IPS-18c (cell line): Measurements from ENCODE around the gene TNRC6B.

Experiments
- H3K4me3 ChIP-seq: 2 replicates; pipeline ENCODE4 v1.7.0; 2013; ENCODE audit warnings: low read depth, mild to moderate bottlenecking, low read length, moderate library complexity; ENCODE audit not compliant: insufficient read depth
- H3K9me3 ChIP-seq: one replicate; pipeline ENCODE4 v1.6.1; 2013; ENCODE audit warnings: mild to moderate bottlenecking, low read length, moderate library complexity; ENCODE audit not compliant: control insufficient read depth, insufficient read depth

Gene TNRC6B

DNA sequence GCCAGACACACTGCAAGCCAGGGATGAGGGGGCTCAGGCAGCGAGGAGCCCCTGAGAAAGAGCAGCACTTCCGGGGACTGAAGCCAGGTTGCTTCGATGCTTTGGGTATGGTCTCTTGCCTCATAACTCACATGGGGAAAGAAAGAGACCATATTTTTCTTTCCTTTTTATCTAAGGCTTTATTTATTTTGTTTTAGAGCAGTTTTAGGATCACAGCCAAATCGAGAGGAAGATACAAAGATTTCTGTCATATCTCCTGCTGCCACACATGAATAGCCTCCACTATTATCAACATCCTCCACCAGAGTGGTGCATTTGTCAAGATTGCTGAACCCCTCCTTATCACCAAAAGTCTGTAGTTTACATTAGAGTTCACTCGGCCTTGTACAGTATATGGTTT lies 144.3 kb downstream of the TNRC6B start:
- H3K9me3 ChIP-seq: no peaks in the 10 kb centered on the region
- H3K4me3 ChIP-seq: no peak overlapping the region

DNA sequence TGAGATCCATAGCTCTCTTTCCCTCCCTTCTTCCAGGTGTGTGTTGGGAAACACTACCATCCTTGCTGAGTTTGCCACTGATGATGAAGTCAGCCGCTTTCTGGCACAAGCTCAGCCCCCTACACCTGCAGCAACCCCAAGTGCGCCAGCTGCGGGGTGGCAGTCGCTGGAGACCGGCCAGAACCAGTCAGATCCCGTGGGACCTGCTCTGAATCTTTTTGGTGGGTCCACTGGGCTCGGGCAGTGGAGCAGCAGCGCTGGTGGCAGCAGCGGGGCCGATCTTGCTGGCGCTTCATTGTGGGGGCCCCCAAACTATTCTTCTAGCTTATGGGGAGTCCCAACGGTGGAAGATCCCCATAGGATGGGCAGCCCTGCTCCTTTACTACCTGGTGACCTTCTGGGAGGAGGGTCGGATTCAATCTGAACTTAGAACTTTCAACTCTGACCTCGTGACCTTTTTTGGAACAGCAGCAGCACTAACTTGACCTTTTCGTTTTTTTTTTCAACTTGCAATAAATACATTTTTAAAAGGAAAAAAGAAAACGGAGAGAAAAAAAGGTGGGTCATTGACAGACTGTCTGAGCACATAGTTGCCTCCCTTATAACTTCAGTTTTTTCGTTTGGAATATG lies 145.2 kb downstream of the TNRC6B start:
- Histone ChIP-seq H3K9me3 (no peaks in the 10 kb centered on the region), H3K4me3 (no peak overlapping the region)

- H3K9me3 ChIP-seq: no peaks in the 10 kb centered on the region
- no peak overlapping the region for H3K4me3 ChIP-seq
These were observed 146.0 kb downstream of the TNRC6B start for GRCh38 chr22:40323681-40324171.

- Histone ChIP-seq H3K4me3 (no peak overlapping the region), H3K9me3 (no peaks in the 10 kb centered on the region)
These were observed 147.0 kb downstream of the TNRC6B start for GRCh38 chr22:40324468-40325305.

GRCh38 chr22:40325315-40325714 lies 147.6 kb downstream of the TNRC6B start:
- H3K4me3 ChIP-seq: no peak overlapping the region
- H3K9me3 ChIP-seq: no peaks in the 10 kb centered on the region

GRCh38 chr22:40326905-40327735 lies 149.4 kb downstream of the TNRC6B start:
- Histone ChIP-seq H3K4me3 (no peak overlapping the region), H3K9me3 (no peaks in the 10 kb centered on the region)

DNA sequence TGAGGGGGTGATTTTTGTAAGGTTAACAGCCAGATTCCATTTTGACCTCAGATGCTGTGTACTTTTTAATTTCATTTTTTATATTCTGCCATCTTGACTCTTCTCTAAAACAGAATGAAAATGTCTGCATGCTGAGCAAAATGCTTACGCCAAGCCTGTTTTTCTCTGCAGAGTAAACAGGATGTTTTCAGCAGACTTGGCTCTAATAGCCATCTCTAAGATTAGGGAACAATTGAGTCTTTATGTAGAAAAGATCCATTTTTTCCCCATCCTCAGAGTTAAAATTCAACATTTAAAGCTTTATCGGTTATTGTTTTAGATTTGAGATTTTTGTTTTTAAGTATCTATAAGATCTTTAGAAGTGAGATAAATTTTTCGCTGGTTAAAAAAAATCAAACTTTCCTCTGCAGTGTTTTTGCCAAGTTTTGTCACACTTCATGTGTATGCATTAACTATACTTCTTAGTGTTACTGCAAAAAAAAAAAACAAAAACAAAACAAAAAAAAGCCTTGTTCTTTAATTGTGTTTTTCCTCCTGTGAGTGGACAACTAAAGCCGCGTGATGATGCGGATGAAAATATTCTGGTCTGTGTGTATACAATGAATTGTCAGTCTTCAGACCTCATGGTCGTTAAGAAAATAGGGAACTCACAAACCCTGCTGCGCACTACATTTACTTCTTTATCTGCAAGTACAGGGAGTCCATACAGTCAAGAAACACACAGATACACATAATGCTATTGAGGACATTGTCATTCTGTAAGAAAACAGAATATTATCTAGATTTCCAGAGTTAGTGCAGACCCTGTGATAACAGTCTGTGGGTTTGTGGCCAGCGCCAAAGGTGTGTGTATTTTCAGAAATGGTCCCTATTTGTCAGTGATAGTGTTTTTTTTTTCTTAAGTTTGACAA lies 151.1 kb downstream of the TNRC6B start:
- Histone ChIP-seq H3K9me3 (no peaks in the 10 kb centered on the region), H3K4me3 (no peak overlapping the region)

DNA sequence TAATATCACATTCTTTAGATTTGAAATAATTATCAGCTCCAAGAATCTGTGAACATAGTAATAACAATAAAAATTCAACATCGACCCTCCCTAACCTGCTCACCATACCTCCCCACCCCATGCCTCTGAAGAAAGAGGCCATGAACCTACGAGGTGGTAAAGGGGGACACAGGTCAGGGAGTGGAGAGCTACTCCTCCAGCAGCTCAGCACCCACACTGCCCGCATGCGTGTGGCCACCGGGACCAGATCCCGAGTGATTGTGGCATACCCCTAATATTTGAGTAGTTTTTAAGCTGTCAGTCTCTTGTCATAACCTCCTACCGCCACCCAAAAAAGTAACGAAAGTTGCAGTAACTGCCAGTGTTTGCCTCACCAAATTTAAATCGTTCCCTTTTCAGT lies 151.7 kb downstream of the TNRC6B start:
- no peaks in the 10 kb centered on the region for H3K9me3 ChIP-seq
- no peak overlapping the region for H3K4me3 ChIP-seq

DNA sequence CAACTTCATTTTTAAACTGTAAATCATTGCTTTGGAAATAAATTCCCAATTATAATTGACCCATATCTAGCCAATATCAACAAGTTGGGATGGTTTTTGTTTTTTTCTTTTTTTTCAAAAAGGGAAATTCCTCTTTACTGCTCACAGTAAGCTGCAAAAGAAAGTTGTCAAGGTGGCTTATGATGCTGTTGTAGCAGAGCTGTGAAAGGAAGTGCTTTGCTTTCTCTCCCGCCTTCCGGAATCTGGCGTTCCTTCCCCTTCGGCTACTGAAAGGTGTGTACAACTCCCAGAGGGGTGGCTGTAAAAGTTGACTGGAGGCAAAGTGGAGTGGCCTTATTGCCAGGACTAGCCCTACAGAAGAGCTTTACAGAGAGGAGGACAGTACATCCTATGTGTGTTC lies 152.4 kb downstream of the TNRC6B start:
- H3K4me3 ChIP-seq: no peak overlapping the region

GRCh38 chr22:40330615-40331014 lies 152.9 kb downstream of the TNRC6B start:
- no peak overlapping the region for H3K4me3 ChIP-seq

More for the DNA sequence above, 152.4 kb downstream of the TNRC6B start:
- no peaks in the 10 kb centered on the region for H3K9me3 ChIP-seq

GRCh38 chr22:40331706-40332105 lies 154.0 kb downstream of the TNRC6B start:
- no peak overlapping the region for H3K4me3 ChIP-seq
- H3K9me3 ChIP-seq: no peaks in the 10 kb centered on the region

More at GRCh38 chr22:40330615-40331014, 152.9 kb downstream of the TNRC6B start:
- H3K9me3 ChIP-seq: no peaks in the 10 kb centered on the region

DNA sequence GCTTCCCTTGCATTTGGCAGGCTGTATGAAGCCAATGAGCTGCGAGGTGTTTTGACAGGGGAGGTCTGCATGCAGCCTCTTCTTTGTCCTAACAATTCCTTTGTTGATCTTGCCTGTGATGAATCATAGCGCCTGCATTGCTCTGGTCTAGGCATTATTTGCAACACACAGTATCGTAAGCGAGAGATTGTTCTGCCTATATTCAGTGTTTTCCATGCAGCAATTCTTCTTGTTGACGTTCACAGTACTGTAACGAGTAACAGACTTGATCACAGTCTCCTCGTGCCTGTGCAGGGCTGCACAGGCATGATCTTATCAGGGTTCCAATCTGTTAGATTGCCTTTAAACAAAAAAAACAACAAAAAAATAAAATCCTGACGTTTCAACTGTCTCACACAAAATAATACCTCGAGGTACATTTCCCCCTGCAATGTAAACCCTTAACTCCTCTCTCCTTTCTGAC lies 154.6 kb downstream of the TNRC6B start:
- Histone ChIP-seq H3K9me3 (no peaks in the 10 kb centered on the region), H3K4me3 (no peak overlapping the region)

DNA sequence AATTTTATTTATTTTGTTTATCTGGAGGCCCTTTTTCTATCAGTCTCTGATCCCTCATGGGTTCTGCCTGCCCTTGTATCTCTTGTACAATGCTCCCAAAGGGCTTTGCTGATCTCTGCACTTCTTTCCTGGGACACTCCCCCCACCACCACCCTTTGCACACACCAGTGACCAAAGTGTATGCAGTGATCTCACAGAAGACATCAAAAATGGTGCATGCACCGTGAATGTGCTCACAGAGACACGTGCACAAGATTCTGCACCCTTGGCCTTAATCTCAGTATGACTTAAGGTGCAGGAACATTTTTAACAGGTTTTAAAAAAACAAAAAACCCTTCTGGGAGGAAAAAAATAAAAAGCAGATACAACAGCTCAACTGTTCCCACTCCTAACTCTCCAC lies 156.3 kb downstream of the TNRC6B start:
- Histone ChIP-seq H3K4me3 (no peak overlapping the region), H3K9me3 (no peaks in the 10 kb centered on the region)

DNA sequence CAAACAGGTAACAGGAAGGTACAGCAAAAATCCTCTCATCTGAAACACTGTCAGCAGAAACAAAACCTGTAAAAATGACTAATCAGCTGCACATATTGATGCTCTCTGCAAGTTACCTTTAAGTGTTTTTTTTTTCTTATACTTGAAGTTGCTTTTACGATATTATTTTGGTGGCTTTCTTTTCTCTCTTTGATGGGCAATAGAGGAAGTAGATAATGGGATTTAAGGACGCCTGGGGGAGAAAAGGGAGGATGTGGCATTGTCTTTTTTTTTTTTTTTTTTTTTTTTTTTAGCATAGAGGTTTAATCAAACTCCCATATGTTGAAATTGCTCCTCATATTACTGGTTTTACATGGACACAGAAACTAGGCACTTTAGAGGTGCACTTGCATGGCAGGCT lies 157.2 kb downstream of the TNRC6B start:
- no peak overlapping the region for H3K4me3 ChIP-seq
- H3K9me3 ChIP-seq: no peaks in the 10 kb centered on the region

GRCh38 chr22:40335358-40335757 lies 157.6 kb downstream of the TNRC6B start:
- Histone ChIP-seq H3K9me3 (no peaks in the 10 kb centered on the region), H3K4me3 (no peak overlapping the region)

DNA sequence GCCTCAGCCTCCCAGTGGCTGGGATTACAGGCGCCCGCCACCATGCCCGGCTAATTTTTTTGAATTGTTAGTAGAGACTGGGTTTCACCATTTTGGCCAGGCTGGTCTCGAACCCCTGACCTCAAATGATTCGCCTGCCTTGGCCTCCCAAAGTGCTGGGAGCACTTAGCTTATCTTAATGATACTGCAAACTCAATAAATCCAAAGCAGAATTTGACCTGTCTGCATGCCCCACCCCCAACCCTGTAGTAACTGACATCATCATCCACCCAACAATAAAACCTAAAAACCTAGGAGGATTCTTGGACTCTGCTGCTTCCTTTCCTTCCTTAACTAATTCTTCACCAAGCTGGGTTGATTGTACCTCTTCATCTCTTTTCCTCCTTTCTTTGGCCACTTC lies 162.3 kb downstream of the TNRC6B start:
- no peaks in the 10 kb centered on the region for H3K9me3 ChIP-seq
- no peak overlapping the region for H3K4me3 ChIP-seq

GRCh38 chr22:40341604-40342003 lies 163.9 kb downstream of the TNRC6B start:
- Histone ChIP-seq H3K9me3 (no peaks in the 10 kb centered on the region), H3K4me3 (no peak overlapping the region)
